CD4-positive, CD25-positive, alpha-beta regulatory T cell (primary cell): Measurements from ENCODE around the gene PAPOLG. TPM values are rescaled to one million over a fixed set of nuclear protein-coding genes. Genes with fewer than 3 reads are reported as not detected.

Experiments
- ATAC-seq, 2 donors: fragments of 150-1000 bp; cut with Tn5 transposase; one replicate each; pipeline ENCODE4 v1.10.0; 2021; ENCODE audit warnings: low read depth in 2 of 2, moderate number of reproducible peaks in 2 of 2, moderate library complexity in 1 of 2
- DNase-seq, 3 donors: peaks; one replicate each; pipeline versions ENCODE4 v3.0.0 to v3.0.0-alpha.2; 2012 to 2022; ENCODE audit warnings: mixed read lengths in 1 of 3
- H3K27ac ChIP-seq: one replicate; pipeline ENCODE4 v1.7.0; 2013; ENCODE audit warnings: mild to moderate bottlenecking, low read length; ENCODE audit not compliant: insufficient read depth, poor library complexity, severe bottlenecking
- H3K27me3 ChIP-seq: one replicate; pipeline ENCODE4 v1.7.0; 2013; ENCODE audit warnings: low read length; ENCODE audit not compliant: control insufficient read depth, insufficient read depth
- H3K36me3 ChIP-seq: one replicate; pipeline ENCODE4 v1.7.0; 2013; ENCODE audit warnings: mild to moderate bottlenecking, low read length, moderate library complexity; ENCODE audit not compliant: control insufficient read depth, insufficient read depth
- H3K4me1 ChIP-seq: 2 replicates; pipeline ENCODE4 v1.7.0; 2013; ENCODE audit warnings: mild to moderate bottlenecking, low read length; ENCODE audit not compliant: insufficient read depth, control insufficient read depth, poor library complexity, severe bottlenecking
- H3K4me3 ChIP-seq: one replicate; pipeline ENCODE4 v1.7.0; 2013; ENCODE audit warnings: low read depth, mild to moderate bottlenecking, low read length, moderate library complexity
- H3K9me3 ChIP-seq, 2 experiments: 1 replicate in 1 of 2; 2 replicates in 1 of 2; pipeline ENCODE4 v1.7.0; 2013; ENCODE audit warnings: low read length in 2 of 2, mild to moderate bottlenecking in 1 of 2, moderate library complexity in 1 of 2; ENCODE audit not compliant: control insufficient read depth in 2 of 2
- H3K27ac Mint-ChIP-seq, 3 donors: one replicate each; pipeline ENCODE4 v1.8.0; 2020 to 2022; ENCODE audit warnings: mild to moderate bottlenecking in 3 of 3, mixed read lengths in 3 of 3, moderate library complexity in 2 of 3
- H3K27me3 Mint-ChIP-seq: one replicate; pipeline ENCODE4 v1.8.0; 2022; ENCODE audit warnings: mild to moderate bottlenecking, mixed read lengths
- H3K36me3 Mint-ChIP-seq: one replicate; pipeline ENCODE4 v1.8.0; 2020; ENCODE audit warnings: mixed read lengths
- H3K4me1 Mint-ChIP-seq, 4 donors: one replicate each; pipeline ENCODE4 v1.8.0; 2020 to 2022; ENCODE audit warnings: mixed read lengths in 4 of 4, mild to moderate bottlenecking in 1 of 4
- H3K4me3 Mint-ChIP-seq, 4 donors: one replicate each; pipeline ENCODE4 v1.8.0; 2020 to 2022; ENCODE audit warnings: mild to moderate bottlenecking in 4 of 4, mixed read lengths in 4 of 4, moderate library complexity in 3 of 4
- H3K9me3 Mint-ChIP-seq, 7 donors: one replicate each; pipeline ENCODE4 v1.8.0; 2020 to 2022; ENCODE audit warnings: mixed read lengths in 7 of 7, mild to moderate bottlenecking in 3 of 7, moderate library complexity in 2 of 7
- polyA plus RNA-seq, 4 donors: library from polyadenylated mRNA; unstranded; fragments of 300-500 nt; fragmentation: Illumina TruSeq; gene quantifications; one replicate each; pipeline ENCODE4 v1.2.3, GENCODE V29; 2021
- total RNA-seq: library from RNA; stranded (reverse); gene quantifications from one replicate; pipeline ENCODE4 v1.2.3, GENCODE V29; 2022

The PAPOLG gene
- total and polyA plus RNA-seq, 5 donors from 2014 or later: 15.7 to 26.1 (median 18.8) TPM

DNA sequence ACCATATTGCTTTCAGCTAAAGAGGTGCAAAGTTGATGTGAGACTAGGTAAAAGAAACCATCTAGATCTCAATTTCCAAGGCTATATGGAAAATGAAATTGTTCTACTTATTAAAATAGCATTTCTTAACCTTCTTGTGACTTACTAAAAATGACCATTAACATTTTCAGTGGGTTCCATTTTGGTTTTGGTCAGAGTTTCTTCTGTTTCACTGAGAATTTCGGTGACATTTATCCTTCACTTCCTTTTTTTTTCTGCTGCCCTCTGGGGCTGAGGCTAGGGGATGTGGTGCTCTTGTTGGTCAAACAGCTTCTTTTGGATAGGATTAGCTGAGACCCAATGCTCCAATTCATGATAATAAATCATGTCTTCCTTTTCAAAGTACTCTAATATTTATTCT, 81.1 kb downstream of the PAPOLG start:
- peaks cover 9 to 17% (median 12%) of the 10 kb centered on the region in 4 donors for H3K4me1 Mint-ChIP-seq

DNA sequence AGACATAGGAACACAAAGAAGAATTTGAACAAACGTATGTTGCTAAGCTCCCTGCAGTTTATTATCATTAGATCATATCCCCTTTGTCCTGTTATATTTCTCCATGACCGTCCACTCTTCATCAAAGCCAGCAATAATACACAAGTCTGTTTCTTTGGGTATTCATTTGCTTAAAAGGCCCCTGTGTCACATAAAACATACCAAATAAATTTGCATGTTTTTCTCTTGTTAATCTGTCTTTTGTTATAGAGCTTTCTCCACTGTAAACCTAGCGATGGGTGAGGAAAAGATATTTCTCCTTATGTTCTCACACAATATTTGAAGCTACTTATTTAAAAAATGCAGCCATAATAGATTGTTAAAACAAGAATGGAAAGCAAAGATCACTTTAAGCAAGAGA, 82.4 kb downstream of the PAPOLG start:
- H3K27me3 ChIP-seq: no peaks in the 10 kb centered on the region
- Mint-ChIP-seq H3K4me3 (no peak overlapping the region), H3K27me3 (peaks cover 5% of the 10 kb centered on the region), H3K9me3 (peaks cover 0 to 4% (median 0%) of the 10 kb centered on the region in 7 donors), H3K36me3 (no peaks in the 10 kb centered on the region), H3K27ac (peak overlapping the region in 1 of 3 donors; percentile 15), H3K4me1 (peaks cover 9 to 17% (median 13%) of the 10 kb centered on the region in 4 donors)
- no peaks in the 10 kb centered on the region for H3K36me3 ChIP-seq
- no peak overlapping the region for H3K4me3 ChIP-seq
- H3K27ac ChIP-seq: no peak overlapping the region
- H3K4me1 ChIP-seq: peaks cover 4% of the 10 kb centered on the region
- ATAC-seq (no peak), DNase-seq (no peak)
- H3K9me3 ChIP-seq: no peaks in the 10 kb centered on the region

More for the DNA sequence above, 81.1 kb downstream of the PAPOLG start:
- Mint-ChIP-seq H3K27me3 (peaks cover 5% of the 10 kb centered on the region), H3K4me3 (no peak overlapping the region), H3K36me3 (no peaks in the 10 kb centered on the region), H3K27ac (no peak overlapping the region), H3K9me3 (peaks cover 0 to 4% (median 0%) of the 10 kb centered on the region in 7 donors)
- no peaks in the 10 kb centered on the region for H3K36me3 ChIP-seq
- DNase-seq (no peak), ATAC-seq (no peak)
- no peaks in the 10 kb centered on the region for H3K27me3 ChIP-seq
- H3K27ac ChIP-seq: no peak overlapping the region
- H3K9me3 ChIP-seq: no peaks in the 10 kb centered on the region
- H3K4me1 ChIP-seq: peaks cover 4% of the 10 kb centered on the region
- H3K4me3 ChIP-seq: no peak overlapping the region

DNA sequence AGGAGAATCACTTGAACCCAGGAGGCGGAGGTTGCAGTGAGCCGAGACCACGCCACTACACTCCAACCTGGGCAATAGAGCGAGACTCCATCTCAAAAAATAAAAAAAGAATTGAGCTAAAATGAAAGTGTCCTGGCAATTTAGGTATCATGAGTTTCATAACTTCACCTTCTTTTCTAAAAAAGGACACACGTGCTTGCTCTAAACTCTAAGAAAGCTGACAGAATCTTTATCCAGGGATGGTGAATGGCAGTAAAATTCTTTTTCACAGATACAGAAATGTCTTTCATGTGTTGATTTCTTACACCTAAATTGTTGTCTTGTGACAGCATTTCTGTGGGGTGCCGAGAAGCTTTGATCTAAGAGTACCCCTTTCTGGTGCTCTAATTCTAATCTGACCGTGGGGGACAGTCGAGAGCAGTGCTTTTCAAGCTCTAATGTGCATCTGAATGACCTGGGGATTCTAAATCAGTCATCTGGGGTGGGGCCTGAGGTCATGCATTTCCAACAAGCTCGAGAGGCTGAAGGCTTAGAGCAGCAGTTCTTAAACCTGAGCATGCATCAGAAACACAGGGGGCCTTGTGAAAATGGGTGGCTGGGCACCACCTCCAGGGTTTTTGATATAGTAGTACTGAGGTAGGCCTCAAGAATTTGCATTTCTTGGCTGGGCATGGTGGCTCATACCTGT, 83.2 kb downstream of the PAPOLG start:
- Mint-ChIP-seq H3K9me3 (peaks cover 0 to 4% (median 0%) of the 10 kb centered on the region in 7 donors), H3K4me1 (peaks cover 8 to 21% (median 14%) of the 10 kb centered on the region in 4 donors), H3K27me3 (peaks cover 5% of the 10 kb centered on the region), H3K36me3 (no peaks in the 10 kb centered on the region), H3K27ac (no peak overlapping the region), H3K4me3 (no peak overlapping the region)
- H3K27ac ChIP-seq: no peak overlapping the region
- no peak for ATAC-seq
- H3K36me3 ChIP-seq: no peaks in the 10 kb centered on the region
- H3K27me3 ChIP-seq: no peaks in the 10 kb centered on the region
- H3K4me1 ChIP-seq: peaks cover 4% of the 10 kb centered on the region
- DNase-seq: no peak
- no peaks in the 10 kb centered on the region for H3K9me3 ChIP-seq
- no peak overlapping the region for H3K4me3 ChIP-seq

DNA sequence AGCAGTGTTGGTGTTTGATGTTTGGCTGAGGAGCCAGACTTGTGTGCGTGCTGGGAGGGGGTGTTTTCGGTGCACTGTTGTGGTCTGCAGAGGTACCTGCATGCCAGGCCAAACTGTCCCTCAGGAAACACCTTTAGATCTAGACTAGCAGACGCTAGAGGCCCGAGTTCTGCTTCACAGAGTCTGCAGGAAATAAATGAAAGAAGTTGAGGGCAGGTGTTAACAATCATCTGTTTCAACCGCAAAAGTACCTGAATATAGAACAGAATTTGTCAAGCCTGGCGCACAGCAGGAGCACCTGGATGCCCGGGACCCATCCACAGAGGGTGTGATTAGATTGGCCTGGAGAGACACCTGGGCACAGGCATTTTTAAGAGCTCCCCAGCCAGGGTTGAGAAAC, 84.8 kb downstream of the PAPOLG start:
- peak in 2 of 3 donors; percentile 7 to 45 for DNase-seq
- Mint-ChIP-seq H3K36me3 (no peaks in the 10 kb centered on the region), H3K4me3 (peak overlapping the region in 3 of 4 donors; percentile 3 to 58 (median 44)), H3K9me3 (peaks cover 0 to 3% (median 0%) of the 10 kb centered on the region in 7 donors), H3K27me3 (no peaks in the 10 kb centered on the region), H3K4me1 (peaks cover 9 to 21% (median 16%) of the 10 kb centered on the region in 4 donors), H3K27ac (peak overlapping the region; percentile 63 to 76 (median 66))
- no peak overlapping the region for H3K27ac ChIP-seq
- ATAC-seq: peak in 1 of 2 donors; percentile 61
- H3K9me3 ChIP-seq: no peaks in the 10 kb centered on the region
- H3K36me3 ChIP-seq: no peaks in the 10 kb centered on the region
- H3K27me3 ChIP-seq: no peaks in the 10 kb centered on the region
- no peak overlapping the region for H3K4me3 ChIP-seq
- H3K4me1 ChIP-seq: peaks cover 4% of the 10 kb centered on the region

DNA sequence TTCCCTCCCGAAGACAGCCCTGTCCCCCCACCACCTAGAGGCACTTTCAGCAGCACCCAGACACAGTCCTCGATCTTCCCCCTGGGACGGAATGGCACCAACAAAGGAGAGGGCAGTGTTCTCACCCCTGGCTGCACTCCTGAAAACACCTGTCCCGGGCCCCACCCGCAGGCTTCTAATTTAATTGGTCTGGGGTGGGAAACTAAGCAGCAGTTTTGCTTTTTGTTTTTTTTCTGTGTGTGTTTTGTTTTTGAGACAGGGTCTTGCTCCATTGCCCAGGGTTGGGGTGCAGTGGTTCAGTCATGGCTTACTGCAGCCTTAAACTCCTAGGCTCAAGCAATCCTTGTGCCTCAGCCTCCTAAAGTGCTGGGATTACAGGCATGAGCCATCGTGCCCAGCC, 86.9 kb downstream of the PAPOLG start:
- Mint-ChIP-seq H3K27me3 (no peaks in the 10 kb centered on the region), H3K4me1 (peaks cover 11 to 21% (median 17%) of the 10 kb centered on the region in 4 donors), H3K27ac (no peak overlapping the region), H3K4me3 (no peak overlapping the region), H3K9me3 (peaks cover 0 to 4% (median 0%) of the 10 kb centered on the region in 7 donors), H3K36me3 (no peaks in the 10 kb centered on the region)
- no peak for ATAC-seq
- Histone ChIP-seq H3K27ac (no peak overlapping the region), H3K27me3 (no peaks in the 10 kb centered on the region), H3K4me3 (no peak overlapping the region), H3K4me1 (peaks cover 4% of the 10 kb centered on the region), H3K36me3 (no peaks in the 10 kb centered on the region), H3K9me3 (no peaks in the 10 kb centered on the region)
- no peak for DNase-seq

DNA sequence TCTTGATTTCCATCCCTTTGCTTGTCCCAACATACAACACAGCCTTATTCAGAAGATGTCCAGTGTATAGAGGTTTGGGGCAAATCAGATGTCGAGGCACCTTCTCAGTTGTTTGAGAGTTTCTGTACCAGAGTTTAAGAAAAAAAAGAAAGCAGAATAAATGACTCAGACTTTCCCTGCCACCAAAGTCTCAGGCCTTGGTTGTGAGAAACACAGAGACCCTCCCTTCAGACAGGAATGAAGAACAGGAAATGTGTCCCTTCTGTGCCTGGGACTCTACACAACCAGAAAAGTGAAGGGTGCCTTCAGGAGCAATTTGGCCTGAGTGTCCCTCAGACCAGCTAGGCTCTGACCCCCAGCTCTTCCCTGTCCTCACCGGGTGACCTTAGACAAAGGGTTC, 88.0 kb downstream of the PAPOLG start:
- H3K27me3 ChIP-seq: no peaks in the 10 kb centered on the region
- DNase-seq (no peak), ATAC-seq (no peak)
- H3K4me3 ChIP-seq: no peak overlapping the region
- Mint-ChIP-seq H3K27ac (peak overlapping the region in 1 of 3 donors; percentile 26), H3K4me3 (no peak overlapping the region), H3K36me3 (no peaks in the 10 kb centered on the region), H3K27me3 (no peaks in the 10 kb centered on the region), H3K9me3 (peaks cover 0 to 4% (median 0%) of the 10 kb centered on the region in 7 donors), H3K4me1 (peaks cover 11 to 21% (median 17%) of the 10 kb centered on the region in 4 donors)
- H3K27ac ChIP-seq: no peak overlapping the region
- H3K4me1 ChIP-seq: peaks cover 4% of the 10 kb centered on the region
- H3K9me3 ChIP-seq: no peaks in the 10 kb centered on the region
- no peaks in the 10 kb centered on the region for H3K36me3 ChIP-seq

DNA sequence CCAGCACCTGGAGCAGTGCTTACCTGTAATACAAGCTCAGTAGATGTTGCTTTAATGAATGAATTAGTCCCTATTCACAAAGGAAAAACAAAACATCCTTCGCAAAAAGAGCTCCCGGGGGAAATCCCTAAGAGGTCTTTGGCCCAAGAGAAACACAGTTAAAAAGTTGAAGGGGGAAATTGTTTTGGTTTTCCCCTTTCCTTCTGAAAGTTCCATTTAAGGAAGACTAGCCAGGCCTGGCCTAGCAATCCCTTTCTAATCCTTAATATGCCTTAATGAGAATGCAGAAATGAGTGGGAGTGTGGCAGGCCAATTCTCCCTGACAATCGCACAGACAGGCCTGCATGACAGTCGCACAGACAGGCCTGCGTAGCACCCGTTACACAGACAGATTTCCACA, 91.8 kb downstream of the PAPOLG start:
- Mint-ChIP-seq H3K27me3 (no peaks in the 10 kb centered on the region), H3K4me3 (no peak overlapping the region), H3K9me3 (peaks cover 0 to 2% (median 0%) of the 10 kb centered on the region in 7 donors), H3K4me1 (peaks cover 2 to 8% (median 4%) of the 10 kb centered on the region in 4 donors), H3K36me3 (no peaks in the 10 kb centered on the region), H3K27ac (peak overlapping the region in 1 of 3 donors; percentile 23)
- no peak overlapping the region for H3K27ac ChIP-seq
- no peaks in the 10 kb centered on the region for H3K9me3 ChIP-seq
- DNase-seq (no peak), ATAC-seq (no peak)
- H3K36me3 ChIP-seq: no peaks in the 10 kb centered on the region
- H3K4me3 ChIP-seq: no peak overlapping the region
- H3K4me1 ChIP-seq: no peaks in the 10 kb centered on the region
- no peaks in the 10 kb centered on the region for H3K27me3 ChIP-seq
